H9 (cell line): Measurements from ENCODE around the gene SOX13. TPM values are rescaled to one million over a fixed set of nuclear protein-coding genes. Genes with fewer than 3 reads are reported as not detected.

ENCODE experiments used
- DNase-seq: peaks from one replicate; pipeline ENCODE4 v3.0.0-alpha.2; 2017
- H2AFZ ChIP-seq: one replicate; pipeline ENCODE4 v1.6.1; 2013; ENCODE audit warnings: mild to moderate bottlenecking, low read length, control low read depth, moderate library complexity
- H2AK5ac ChIP-seq: 2 replicates; pipeline ENCODE4 v1.6.1; 2013; ENCODE audit warnings: low read length, control low read depth, mixed read lengths; ENCODE audit not compliant: insufficient read length
- H2BK120ac ChIP-seq: one replicate; pipeline ENCODE4 v1.6.1; 2013; ENCODE audit warnings: low read depth, mild to moderate bottlenecking, low read length, control low read depth, inconsistent platforms; ENCODE audit not compliant: poor library complexity, severe bottlenecking
- H2BK12ac ChIP-seq: 2 replicates; pipeline ENCODE4 v1.6.1; 2013; ENCODE audit warnings: low read length, control low read depth, mixed read lengths, low read depth; ENCODE audit not compliant: insufficient read length
- H2BK15ac ChIP-seq: 2 replicates; pipeline ENCODE4 v1.6.1; 2013; ENCODE audit warnings: low read depth, low read length, control low read depth
- H2BK20ac ChIP-seq: one replicate; pipeline ENCODE4 v1.6.1; 2013; ENCODE audit warnings: low read depth, mild to moderate bottlenecking, low read length, control low read depth, inconsistent platforms; ENCODE audit not compliant: poor library complexity, severe bottlenecking
- H2BK5ac ChIP-seq: 2 replicates; pipeline ENCODE4 v1.6.1; 2013; ENCODE audit warnings: low read length, control low read depth, mixed read lengths; ENCODE audit not compliant: insufficient read length
- H3K14ac ChIP-seq: 2 replicates; pipeline ENCODE4 v1.6.1; 2013; ENCODE audit warnings: low read length, control low read depth; ENCODE audit not compliant: insufficient read depth
- H3K18ac ChIP-seq: 2 replicates; pipeline ENCODE4 v1.6.1; 2013; ENCODE audit warnings: low read depth, mild to moderate bottlenecking, mixed read lengths, low read length, control low read depth; ENCODE audit not compliant: insufficient read length
- H3K23ac ChIP-seq: 2 replicates; pipeline ENCODE4 v1.6.1; 2013; ENCODE audit warnings: low read length, control low read depth, mixed read lengths, low read depth; ENCODE audit not compliant: insufficient read length
- H3K23me2 ChIP-seq: 2 replicates; pipeline ENCODE4 v1.6.1; 2013; ENCODE audit warnings: low read depth, mild to moderate bottlenecking, mixed read lengths, low read length, control low read depth; ENCODE audit not compliant: insufficient read length, poor library complexity, severe bottlenecking
- H3K27ac ChIP-seq: 2 replicates; pipeline ENCODE4 v1.5.1; 2013; ENCODE audit warnings: low read length, control low read depth, mixed read lengths, low read depth; ENCODE audit not compliant: insufficient read length
- H3K27me3 ChIP-seq: 2 replicates; pipeline ENCODE4 v1.6.1; 2013; ENCODE audit warnings: low read length, control low read depth, inconsistent platforms; ENCODE audit not compliant: insufficient read depth
- H3K4ac ChIP-seq: 2 replicates; pipeline ENCODE4 v1.6.1; 2013; ENCODE audit warnings: low read depth, mild to moderate bottlenecking, control low read depth, inconsistent platforms, low read length, moderate library complexity
- H3K4me1 ChIP-seq: 2 replicates; pipeline ENCODE4 v1.6.1; 2013; ENCODE audit warnings: low read length, control low read depth, inconsistent platforms; ENCODE audit not compliant: insufficient read depth
- H3K4me2 ChIP-seq: 2 replicates; pipeline ENCODE4 v1.6.1; 2013; ENCODE audit warnings: low read length, control low read depth, mixed read lengths; ENCODE audit not compliant: insufficient read length, insufficient read depth
- H3K56ac ChIP-seq: 2 replicates; pipeline ENCODE4 v1.6.1; 2013; ENCODE audit warnings: low read depth, mild to moderate bottlenecking, mixed read lengths, low read length, control low read depth; ENCODE audit not compliant: insufficient read length
- H3K79me1 ChIP-seq: 2 replicates; pipeline ENCODE4 v1.6.1; 2013; ENCODE audit warnings: low read depth, mild to moderate bottlenecking, moderate library complexity, low read length, control low read depth, inconsistent platforms; ENCODE audit not compliant: insufficient read depth, poor library complexity, severe bottlenecking
- H3K79me2 ChIP-seq: 2 replicates; pipeline ENCODE4 v1.6.1; 2013; ENCODE audit warnings: low read length, control low read depth, inconsistent platforms; ENCODE audit not compliant: insufficient read depth
- H3K9ac ChIP-seq: 2 replicates; pipeline ENCODE4 v1.6.1; 2013; ENCODE audit warnings: low read length, control low read depth, mixed read lengths; ENCODE audit not compliant: insufficient read length; ENCODE audit errors: extremely low read depth
- H3K9me3 ChIP-seq: one replicate; pipeline ENCODE4 v1.6.1; 2013; ENCODE audit warnings: low read depth, low read length, inconsistent platforms; ENCODE audit not compliant: control insufficient read depth
- H3T11ph ChIP-seq: one replicate; pipeline ENCODE4 v1.6.1; 2013; ENCODE audit warnings: mild to moderate bottlenecking, low read length, control low read depth, inconsistent platforms
- H4K20me1 ChIP-seq: one replicate; pipeline ENCODE4 v1.6.1; 2013; ENCODE audit not compliant: control insufficient read depth, insufficient read length, insufficient read depth
- H4K5ac ChIP-seq: 2 replicates; pipeline ENCODE4 v1.6.1; 2013; ENCODE audit warnings: low read depth, mild to moderate bottlenecking, mixed read lengths, low read length, control low read depth; ENCODE audit not compliant: insufficient read length
- H4K8ac ChIP-seq: replicated peaks from 2 replicates; pipeline ENCODE4 v1.6.1; 2013; ENCODE audit warnings: low read length, control low read depth, mixed read lengths, low read depth; ENCODE audit not compliant: insufficient read length
- H4K91ac ChIP-seq: 2 replicates; pipeline ENCODE4 v1.6.1; 2013; ENCODE audit warnings: low read depth, mild to moderate bottlenecking, moderate library complexity, mixed read lengths, low read length, control low read depth; ENCODE audit not compliant: insufficient read length
- H3K27ac Mint-ChIP-seq, 3 experiments: 2 replicates in 2 of 3; 3 replicates in 1 of 3; pipeline ENCODE4 v1.8.0; 2020 to 2021; ENCODE audit warnings: mixed read lengths in 3 of 3, mild to moderate bottlenecking in 1 of 3, moderate library complexity in 1 of 3
- H3K27me3 Mint-ChIP-seq: 2 replicates; pipeline ENCODE4 v1.8.0; 2021; ENCODE audit warnings: low read depth, mild to moderate bottlenecking, moderate library complexity, mixed read lengths
- H3K36me3 Mint-ChIP-seq, 3 experiments: 2 replicates in 2 of 3; 3 replicates in 1 of 3; pipeline ENCODE4 v1.8.0; 2020 to 2021; ENCODE audit warnings: low read depth in 3 of 3, mixed read lengths in 3 of 3; ENCODE audit not compliant: insufficient read depth in 1 of 3
- H3K4me1 Mint-ChIP-seq, 2 experiments: 2 replicates each; pipeline ENCODE4 v1.8.0; 2020; ENCODE audit warnings: mixed read lengths in 2 of 2
- H3K4me3 Mint-ChIP-seq, 2 experiments: 2 replicates in 1 of 2; 3 replicates in 1 of 2; pipeline ENCODE4 v1.8.0; 2020 to 2021; ENCODE audit warnings: mild to moderate bottlenecking in 2 of 2, mixed read lengths in 2 of 2, moderate library complexity in 1 of 2
- H3K9me3 Mint-ChIP-seq, 2 experiments: 2 replicates in 1 of 2; 3 replicates in 1 of 2; pipeline ENCODE4 v1.8.0; 2020; ENCODE audit warnings: mild to moderate bottlenecking in 2 of 2, mixed read lengths in 2 of 2, moderate library complexity in 1 of 2
- CTCF ChIP-seq: fragments of 200-600 bp; sonication (generic); conservative IDR thresholded peaks from 3 replicates; pipeline ENCODE4 v1.8.0; 2021; ENCODE audit warnings: antibody characterized with exemption, mild to moderate bottlenecking
- WGBS: extraction: QIAGEN DNeasy Blood & Tissue Kit; methylation state at CpG from one replicate; pipeline ENCODE4 v1.1.7; 2013; ENCODE audit warnings: missing lambda C conversion rate, low lambda C conversion rate, mixed read lengths; ENCODE audit not compliant: insufficient read length; ENCODE audit errors: extremely low coverage; 5-methylcytosine and 5-hydroxymethylcytosine counted together
- total RNA-seq: library from RNA; stranded (reverse); gene quantifications from 2 replicates; pipeline ENCODE4 v1.2.1, GENCODE V29; 2021

SOX13 gene
- total RNA-seq, 1 experiment from 2014 or later = 120 TPM

GRCh38 chr1:204116539-204116938, 43.6 kb downstream of the SOX13 start:
- H3K4me1 Mint-ChIP-seq = peaks cover 22 to 23% of the 10 kb centered on the region in 2 experiments
- H2BK5ac ChIP-seq = no peak overlapping the region
- H3K4me2 ChIP-seq = no peak overlapping the region
- no peaks in the 10 kb centered on the region for H3K4me1 ChIP-seq
- no peak overlapping the region for H2BK12ac ChIP-seq
- no peak overlapping the region for H2BK120ac ChIP-seq
- peaks cover 55 to 76% (median 65%) of the 10 kb centered on the region in 3 experiments for H3K36me3 Mint-ChIP-seq
- H3K56ac ChIP-seq = no peak overlapping the region
- no peak overlapping the region for H2AK5ac ChIP-seq
- no peaks in the 10 kb centered on the region for H3K27me3 ChIP-seq
- peaks cover 8% of the 10 kb centered on the region for H3K79me1 ChIP-seq
- no peak overlapping the region for H3K4ac ChIP-seq
- H4K5ac ChIP-seq = no peak overlapping the region
- no peak overlapping the region for H4K91ac ChIP-seq
- no peak overlapping the region for H3T11ph ChIP-seq
- no peaks in the 10 kb centered on the region for H3K9me3 Mint-ChIP-seq
- no peak overlapping the region for H3K4me3 Mint-ChIP-seq
- no peaks in the 10 kb centered on the region; the same call in 1 of the 2 replicates for H3K27me3 Mint-ChIP-seq
- no peak overlapping the region for H3K14ac ChIP-seq
- no peak overlapping the region for H3K9ac ChIP-seq
- no peak overlapping the region for H2BK15ac ChIP-seq
- H2BK20ac ChIP-seq = no peak overlapping the region
- no peak for DNase-seq
- H2AFZ ChIP-seq = no peak overlapping the region
- no peak overlapping the region for H4K8ac ChIP-seq
- H3K23ac ChIP-seq = no peak overlapping the region
- no CpG with 5 or more reads among the region's 4 CpGs for WGBS
- no peak overlapping the region for H3K27ac ChIP-seq
- TF ChIP-seq CTCF = no peak
- no peak overlapping the region for H3K18ac ChIP-seq
- H3K79me2 ChIP-seq = peaks cover 11% of the 10 kb centered on the region; the same call in 1 of the 2 replicates
- 0 out of 7 replicates have a peak overlapping the region, but pooled peaks of 1 of the 3 experiments have one; percentile 28 for H3K27ac Mint-ChIP-seq
- H4K20me1 ChIP-seq = peaks cover 3% of the 10 kb centered on the region
- H3K9me3 ChIP-seq = no peaks in the 10 kb centered on the region
- no peaks in the 10 kb centered on the region for H3K23me2 ChIP-seq
